ENCODE measurements around the gene COQ2.

The COQ2 gene

DNA sequence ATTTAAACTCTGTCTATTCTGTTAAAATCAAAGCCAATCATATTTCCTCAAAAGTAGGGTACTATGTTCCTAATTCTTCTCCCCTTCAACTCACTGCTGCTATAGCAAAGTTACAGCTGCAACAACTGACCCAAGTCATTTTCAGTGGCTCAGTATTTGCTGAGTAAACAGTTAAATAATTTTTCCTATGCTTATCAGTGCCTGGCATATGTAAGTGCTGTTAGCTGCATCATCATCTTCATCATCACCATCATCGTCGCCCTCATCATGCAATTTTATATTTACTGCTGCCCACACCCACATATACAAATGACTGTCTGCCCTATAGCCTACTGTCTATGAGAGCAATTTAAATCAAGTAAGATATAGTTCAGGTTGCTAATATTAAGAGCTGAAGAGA is 21.9 kb downstream of the COQ2 start:
- no peak for TF ChIP-seq SIN3A (IDR thresholded peaks at IDR 0.05; ENCODE audit: borderline replicate concordance, insufficient read depth, low read length)
- TF ChIP-seq FOXP2 (optimal IDR thresholded peaks at IDR 0.05; ENCODE audit: borderline replicate concordance, extremely low read depth, extremely low read length, insufficient read depth): no peak
- no peak for TF ChIP-seq TAF1 (IDR thresholded peaks at IDR 0.05; ENCODE audit: borderline replicate concordance, insufficient read depth, low read length)

DNA sequence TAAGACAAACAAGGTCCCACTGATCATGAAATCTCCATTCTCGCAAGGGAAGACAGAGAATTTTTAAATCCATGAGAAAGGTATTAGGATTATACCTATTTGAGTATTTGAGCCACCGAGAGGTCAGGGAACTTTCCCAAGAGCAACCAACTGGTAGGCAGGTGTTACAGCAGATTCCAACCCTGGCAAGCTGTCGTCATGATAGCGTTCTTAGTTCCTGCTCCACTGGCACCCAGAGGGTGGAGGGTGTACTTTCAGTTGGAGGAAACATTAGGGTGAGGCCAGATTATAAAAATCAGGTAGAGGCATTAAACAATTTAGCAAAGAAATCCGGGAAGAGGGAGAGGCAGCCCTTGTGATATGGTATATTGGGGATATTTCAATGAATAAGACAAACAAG is 23.3 kb downstream of the COQ2 start:
- no peak for TF ChIP-seq FOXP2 (optimal IDR thresholded peaks at IDR 0.05; ENCODE audit: borderline replicate concordance, extremely low read depth, extremely low read length, insufficient read depth)

DNA sequence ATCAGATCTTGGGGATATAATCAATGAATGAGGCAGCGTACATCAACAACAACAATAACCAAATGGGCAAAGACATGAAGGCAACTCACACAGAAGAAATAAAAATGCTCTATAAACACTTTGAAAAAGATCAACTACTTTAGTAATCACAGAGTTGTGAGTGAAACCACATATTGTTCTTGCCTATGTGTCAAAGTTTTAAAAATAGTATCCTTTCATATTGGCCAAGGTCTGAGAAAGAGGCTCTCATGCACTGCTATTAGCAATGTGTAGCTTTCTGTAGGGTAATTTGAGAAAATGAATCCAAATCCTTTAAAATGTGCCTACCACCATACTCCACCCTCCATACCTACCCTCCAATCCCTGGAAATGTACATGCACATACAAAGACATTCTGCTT is 25.0 kb downstream of the COQ2 start:
- no peak for TF ChIP-seq POLR2AphosphoS5 (IDR thresholded peaks at IDR 0.05; ENCODE audit: low read depth, low read length)
- TF ChIP-seq SIN3A (IDR thresholded peaks at IDR 0.05; ENCODE audit: borderline replicate concordance, insufficient read depth, low read length): no peak
- TF ChIP-seq, protein P1, sequence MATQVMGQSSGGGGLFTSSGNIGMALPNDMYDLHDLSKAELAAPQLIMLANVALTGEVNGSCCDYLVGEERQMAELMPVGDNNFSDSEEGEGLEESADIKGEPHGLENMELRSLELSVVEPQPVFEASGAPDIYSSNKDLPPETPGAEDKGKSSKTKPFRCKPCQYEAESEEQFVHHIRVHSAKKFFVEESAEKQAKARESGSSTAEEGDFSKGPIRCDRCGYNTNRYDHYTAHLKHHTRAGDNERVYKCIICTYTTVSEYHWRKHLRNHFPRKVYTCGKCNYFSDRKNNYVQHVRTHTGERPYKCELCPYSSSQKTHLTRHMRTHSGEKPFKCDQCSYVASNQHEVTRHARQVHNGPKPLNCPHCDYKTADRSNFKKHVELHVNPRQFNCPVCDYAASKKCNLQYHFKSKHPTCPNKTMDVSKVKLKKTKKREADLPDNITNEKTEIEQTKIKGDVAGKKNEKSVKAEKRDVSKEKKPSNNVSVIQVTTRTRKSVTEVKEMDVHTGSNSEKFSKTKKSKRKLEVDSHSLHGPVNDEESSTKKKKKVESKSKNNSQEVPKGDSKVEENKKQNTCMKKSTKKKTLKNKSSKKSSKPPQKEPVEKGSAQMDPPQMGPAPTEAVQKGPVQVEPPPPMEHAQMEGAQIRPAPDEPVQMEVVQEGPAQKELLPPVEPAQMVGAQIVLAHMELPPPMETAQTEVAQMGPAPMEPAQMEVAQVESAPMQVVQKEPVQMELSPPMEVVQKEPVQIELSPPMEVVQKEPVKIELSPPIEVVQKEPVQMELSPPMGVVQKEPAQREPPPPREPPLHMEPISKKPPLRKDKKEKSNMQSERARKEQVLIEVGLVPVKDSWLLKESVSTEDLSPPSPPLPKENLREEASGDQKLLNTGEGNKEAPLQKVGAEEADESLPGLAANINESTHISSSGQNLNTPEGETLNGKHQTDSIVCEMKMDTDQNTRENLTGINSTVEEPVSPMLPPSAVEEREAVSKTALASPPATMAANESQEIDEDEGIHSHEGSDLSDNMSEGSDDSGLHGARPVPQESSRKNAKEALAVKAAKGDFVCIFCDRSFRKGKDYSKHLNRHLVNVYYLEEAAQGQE (IDR thresholded peaks at IDR 0.05; ENCODE audit: insufficient read depth in 1 of 2, low read depth in 2 of 2, low read length in 2 of 2): no peak
- no peak for TF ChIP-seq TAF1 (IDR thresholded peaks at IDR 0.05; ENCODE audit: borderline replicate concordance, insufficient read depth, low read length)
- no peak for TF ChIP-seq FOXP2 (optimal IDR thresholded peaks at IDR 0.05; ENCODE audit: borderline replicate concordance, extremely low read depth, extremely low read length, insufficient read depth)

DNA sequence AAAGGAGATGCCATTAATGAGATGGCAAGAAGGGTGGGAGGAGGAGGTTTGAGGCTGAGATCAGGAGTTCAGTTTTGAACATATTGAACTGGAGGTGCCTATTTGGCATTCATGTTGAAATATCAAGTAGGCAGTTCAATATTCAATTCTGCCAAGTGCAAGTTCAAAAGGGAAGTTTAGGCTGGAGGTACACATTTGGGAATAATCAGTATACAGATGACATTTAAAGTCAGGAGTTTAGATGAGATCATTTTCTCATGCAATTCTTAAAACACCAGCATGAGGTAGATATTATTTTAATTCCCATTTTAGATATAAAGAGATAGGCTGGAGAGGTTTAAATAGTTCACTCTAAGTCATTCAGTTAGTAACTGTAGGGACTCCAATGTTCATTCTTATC is 26.1 kb downstream of the COQ2 start:
- no peak for TF ChIP-seq TAF1 (IDR thresholded peaks at IDR 0.05; ENCODE audit: borderline replicate concordance, insufficient read depth, low read length)
- no peak for TF ChIP-seq SIN3A (IDR thresholded peaks at IDR 0.05; ENCODE audit: borderline replicate concordance, insufficient read depth, low read length)
- TF ChIP-seq, protein P1 (IDR thresholded peaks at IDR 0.05; ENCODE audit: insufficient read depth in 1 of 2, low read depth in 2 of 2, low read length in 2 of 2): no peak

DNA sequence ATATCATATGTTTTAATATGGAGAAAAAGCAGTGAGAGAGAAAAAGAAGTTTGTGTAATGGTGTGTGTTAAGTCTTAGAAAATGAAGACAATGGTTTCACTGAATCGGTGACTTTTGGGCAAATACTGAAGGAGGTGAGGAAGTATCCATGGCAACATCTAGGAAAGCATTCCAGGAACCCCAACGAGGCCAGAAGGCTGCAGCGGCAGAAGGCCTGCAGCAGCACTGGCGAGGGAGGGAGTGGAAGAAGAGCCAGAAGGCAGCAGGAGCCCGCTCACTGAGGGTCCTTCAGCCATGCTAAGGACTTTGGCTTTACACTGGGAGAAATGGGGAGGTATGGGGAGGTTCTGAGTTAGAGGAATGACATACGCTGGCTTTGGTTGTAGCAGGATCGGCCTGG is 26.8 kb downstream of the COQ2 start:
- TF ChIP-seq POLR2AphosphoS5 (IDR thresholded peaks at IDR 0.05; ENCODE audit: low read depth, low read length) (no peak), TAF1 (IDR thresholded peaks at IDR 0.05; ENCODE audit: borderline replicate concordance, insufficient read depth, low read length) (no peak), SIN3A (IDR thresholded peaks at IDR 0.05; ENCODE audit: borderline replicate concordance, insufficient read depth, low read length) (no peak), FOXP2 (optimal IDR thresholded peaks at IDR 0.05; ENCODE audit: borderline replicate concordance, extremely low read depth, extremely low read length, insufficient read depth) (no peak)
- TF ChIP-seq, protein P1 (IDR thresholded peaks at IDR 0.05; ENCODE audit: insufficient read depth in 1 of 2, low read depth in 2 of 2, low read length in 2 of 2): no peak

DNA sequence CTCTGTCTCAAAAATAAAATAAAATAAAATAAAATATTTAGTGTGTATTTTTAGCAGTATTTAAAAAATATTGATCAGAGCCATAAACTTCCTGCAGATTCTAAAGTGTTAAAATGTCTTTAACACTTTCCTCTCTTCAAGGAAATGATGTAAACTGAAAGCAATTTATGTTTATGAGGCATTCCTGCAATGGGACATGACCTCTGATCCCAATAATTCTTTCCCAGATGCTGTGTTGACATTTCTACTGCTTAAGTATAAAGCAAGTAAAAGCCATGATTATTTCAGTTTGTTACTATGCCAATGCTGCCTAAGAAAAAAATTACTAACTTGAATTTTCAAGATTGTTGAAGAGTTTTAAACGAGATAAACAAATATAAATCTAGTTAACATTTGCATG is 29.0 kb downstream of the COQ2 start:
- TF ChIP-seq TAF1 (IDR thresholded peaks at IDR 0.05; ENCODE audit: borderline replicate concordance, insufficient read depth, low read length) (no peak), SIN3A (IDR thresholded peaks at IDR 0.05; ENCODE audit: borderline replicate concordance, insufficient read depth, low read length) (no peak), FOXP2 (optimal IDR thresholded peaks at IDR 0.05; ENCODE audit: borderline replicate concordance, extremely low read depth, extremely low read length, insufficient read depth) (no peak), POLR2AphosphoS5 (IDR thresholded peaks at IDR 0.05; ENCODE audit: low read depth, low read length) (no peak)
- TF ChIP-seq, protein P1 (IDR thresholded peaks at IDR 0.05; ENCODE audit: insufficient read depth in 1 of 2, low read depth in 2 of 2, low read length in 2 of 2): no peak
